GM12878 (cell line): ENCODE results near the gene NYAP1. TPM values are rescaled to one million over a fixed set of nuclear protein-coding genes. Genes with fewer than 3 reads are reported as not detected.

Experiments used
- ATAC-seq: fragments of 200-7000 bp; cut with Tn5 transposase; 3 replicates; pipeline ENCODE4 v1.9.1; 2020; ENCODE audit warnings: mild to moderate bottlenecking, moderate library complexity
- BruUV-seq: library from RNA; stranded (reverse); fragments of 400-500 nt; replicated peaks from 2 replicates; lab custom pipeline; 2021; lab: Mats Ljungman, UMichigan
- CTCF ChIA-PET: fragments of 300-600 bp; sonication (Branson Sonifier 250); formaldehyde crosslinking; extraction: SDS; loops from one replicate; lab custom pipeline; 2021; ENCODE audit warnings: inconsistent platforms; lab: Yijun Ruan, JAX
- POLR2A ChIA-PET: fragments of 350-600 bp; formaldehyde crosslinking; extraction: SDS; loops from one replicate; lab custom pipeline; 2021; ENCODE audit warnings: inconsistent platforms; lab: Charles Lee
- RAD21 ChIA-PET: fragments of 300-600 bp; sonication (Branson Sonifier 250); formaldehyde crosslinking; loops from one replicate; lab custom pipeline; 2023; ENCODE audit warnings: antibody characterized with exemption; ENCODE audit not compliant: unreplicated experiment; lab: Charles Lee
- SMC1A ChIA-PET: fragments of 300-600 bp; sonication (Branson Sonifier 250); formaldehyde crosslinking; loops from one replicate; lab custom pipeline; 2023; ENCODE audit not compliant: unreplicated experiment, uncharacterized antibody; lab: Charles Lee
- DNase-seq: peaks from one replicate; pipeline ENCODE4 v3.0.0-alpha.2; 2011; ENCODE audit warnings: low read depth, low spot score
- FAIRE-seq: peaks from 3 replicates; lab custom pipeline; 2011; peaks lifted over from hg19 to GRCh38; lab: Jason Lieb, UNC
- H2AFZ ChIP-seq: 2 replicates; pipeline ENCODE4 v1.6.0; 2011; ENCODE audit warnings: low read depth, low read length, control low read depth; ENCODE audit not compliant: control insufficient read depth
- H3K27ac ChIP-seq: 2 replicates; pipeline ENCODE4 v1.5.1; 2011; ENCODE audit warnings: control low read depth; ENCODE audit not compliant: control insufficient read depth, insufficient read depth
- H3K27me3 ChIP-seq, 2 experiments: replicated peaks in 1 of 2; 2 replicates each; pipeline versions ENCODE4 v1.6.0 to v1.6.1; 2011; ENCODE audit warnings: low read length in 1 of 2; ENCODE audit not compliant: control insufficient read depth in 2 of 2, insufficient read depth in 2 of 2
- H3K36me3 ChIP-seq, 2 experiments: 2 replicates each; pipeline ENCODE4 v1.5.1; 2011; ENCODE audit warnings: low read length in 1 of 2; ENCODE audit not compliant: control insufficient read depth in 2 of 2, insufficient read depth in 2 of 2
- H3K4me1 ChIP-seq: 2 replicates; pipeline ENCODE4 v1.6.1; 2011; ENCODE audit warnings: mild to moderate bottlenecking, low read length, moderate library complexity, mixed read lengths; ENCODE audit not compliant: control insufficient read depth, insufficient read depth
- H3K4me2 ChIP-seq: 2 replicates; pipeline ENCODE4 v1.6.0; 2011; ENCODE audit warnings: control low read depth; ENCODE audit not compliant: control insufficient read depth, insufficient read depth
- H3K4me3 ChIP-seq: fragments of 200-600 bp; sonication (generic); 2 replicates; pipeline ENCODE4 v1.5.1; 2016
- H3K79me2 ChIP-seq: 2 replicates; pipeline ENCODE4 v1.6.0; 2011; ENCODE audit warnings: low read length; ENCODE audit not compliant: control insufficient read depth, insufficient read depth
- H3K9ac ChIP-seq: 2 replicates; pipeline ENCODE4 v1.8.0; 2011; ENCODE audit warnings: low read length, control low read depth, mixed read lengths; ENCODE audit not compliant: control insufficient read depth, insufficient read depth
- H3K9me3 ChIP-seq: replicated peaks from 3 replicates; pipeline ENCODE4 v1.5.1; 2011; ENCODE audit warnings: mild to moderate bottlenecking, low read length; ENCODE audit not compliant: control insufficient read depth, insufficient read depth
- H4K20me1 ChIP-seq: 2 replicates; pipeline ENCODE4 v1.6.0; 2011; ENCODE audit not compliant: control insufficient read depth, insufficient read depth
- BHLHE40 ChIP-seq, 2 experiments: fragments of 450-650 bp in 1 of 2; IDR thresholded peaks; 2 replicates each; pipeline ENCODE4 v1.6.1; 2011 to 2017; ENCODE audit warnings: low read depth in 2 of 2, borderline replicate concordance in 1 of 2, improper control_type of control experiment in 1 of 2, low read length in 1 of 2, mild to moderate bottlenecking in 1 of 2
- CBFB ChIP-seq: IDR thresholded peaks from 2 replicates; pipeline ENCODE4 v1.6.1; 2016; ENCODE audit warnings: antibody characterized with exemption, low read depth
- CEBPZ ChIP-seq: fragments of 150-350 bp; IDR thresholded peaks from 2 replicates; pipeline ENCODE4 v1.6.1; 2016; ENCODE audit warnings: low read depth, low read length
- DPF2 ChIP-seq: fragments of 450-650 bp; IDR thresholded peaks from 2 replicates; pipeline ENCODE4 v1.6.1; 2017; ENCODE audit warnings: mild to moderate bottlenecking
- EGR1 ChIP-seq, 2 experiments: IDR thresholded peaks; 1 replicate in 1 of 2; 2 replicates in 1 of 2; pipeline ENCODE4 v1.6.1; 2011 to 2012; ENCODE audit warnings: low read depth in 2 of 2, low read length in 2 of 2, borderline replicate concordance in 1 of 2, mild to moderate bottlenecking in 1 of 2, moderate library complexity in 1 of 2
- EZH2 ChIP-seq: IDR thresholded peaks from 2 replicates; pipeline ENCODE4 v1.6.1; 2012; ENCODE audit warnings: low read depth, mild to moderate bottlenecking, control low read depth, inconsistent platforms, low read length, borderline replicate concordance; ENCODE audit not compliant: control insufficient read depth
- IRF5 ChIP-seq: fragments of 450-650 bp; IDR thresholded peaks from 2 replicates; pipeline ENCODE4 v1.6.1; 2017; ENCODE audit warnings: borderline replicate concordance
- NRF1 ChIP-seq: conservative IDR thresholded peaks from 2 replicates; pipeline ENCODE4 v1.6.1; 2011; ENCODE audit warnings: mild to moderate bottlenecking, low read depth, low read length, improper control_type of control experiment
- SPI1 ChIP-seq: IDR thresholded peaks from 2 replicates; pipeline ENCODE4 v1.6.1; 2011; ENCODE audit warnings: low read depth, mild to moderate bottlenecking, low read length, moderate library complexity, borderline replicate concordance; ENCODE audit not compliant: insufficient read depth
- SREBF2 ChIP-seq: IDR thresholded peaks from 2 replicates; pipeline ENCODE4 v1.6.1; 2012; ENCODE audit warnings: mild to moderate bottlenecking, low read length
- SUPT20H ChIP-seq: IDR thresholded peaks from 2 replicates; pipeline ENCODE4 v1.6.1; 2011; ENCODE audit warnings: low read depth, mild to moderate bottlenecking, low read length, moderate library complexity, borderline replicate concordance; ENCODE audit not compliant: control insufficient read depth
- SUZ12 ChIP-seq: fragments of 200-600 bp; sonication (generic); IDR thresholded peaks from one replicate; pipeline ENCODE4 v1.6.1; 2018; ENCODE audit warnings: antibody characterized with exemption, mild to moderate bottlenecking; ENCODE audit not compliant: unreplicated experiment
- TAF1 ChIP-seq: IDR thresholded peaks from 2 replicates; pipeline ENCODE4 v1.6.1; 2011; ENCODE audit warnings: mild to moderate bottlenecking, low read depth, low read length, borderline replicate concordance
- ZBTB33 ChIP-seq: fragments of 450-650 bp; IDR thresholded peaks from 2 replicates; pipeline ENCODE4 v1.6.1; 2017; ENCODE audit warnings: mild to moderate bottlenecking
- ZNF622 ChIP-seq: fragments of 450-650 bp; IDR thresholded peaks from 2 replicates; pipeline ENCODE4 v1.6.1; 2017; ENCODE audit warnings: mild to moderate bottlenecking, inconsistent platforms
- ZZZ3 ChIP-seq: IDR thresholded peaks from 2 replicates; pipeline ENCODE4 v1.6.1; 2011; ENCODE audit warnings: low read depth; ENCODE audit not compliant: control insufficient read depth, insufficient read length
- WGBS: methylation state at CpG from one replicate; pipeline ENCODE4 v1.1.6; 2016; ENCODE audit warnings: low lambda C conversion rate; ENCODE audit not compliant: insufficient replicate concordance, insufficient coverage; ENCODE audit errors: missing lambda C conversion rate; 5-methylcytosine and 5-hydroxymethylcytosine counted together
- in situ Hi-C: fragments of 300-500 bp; cut with MboI; formaldehyde crosslinking; loops from 9 replicates; pipeline ENCODE4 v1.14.3; 2018; ENCODE audit warnings: mixed read lengths
- intact Hi-C: fragments of 100-400 bp; cut with micrococcal nuclease; formaldehyde crosslinking; loops from one replicate; pipeline ENCODE4 v1.14.2; 2022; ENCODE audit not compliant: unreplicated experiment
- polyA plus RNA-seq, 11 experiments: library from polyadenylated mRNA; depleted of rRNA in 4 of 11; unstranded in 6 of 11; stranded (reverse) in 5 of 11; fragments of >200 nt; fragmentation: Nextera tagmentation in 4 of 11; fragmentation: Illumina TruSeq in 1 of 11; extraction: Ambion mirVana in 4 of 11; extraction: Trizol in 1 of 11; gene quantifications; 1 replicate in 1 of 11; 2 replicates in 10 of 11; pipeline versions ENCODE4 v1.2.1 to v1.2.3, GENCODE V29; 2011 to 2016; ENCODE audit warnings: inconsistent platforms in 2 of 11, missing spikeins in 2 of 11, low read depth in 1 of 11
- total RNA-seq, 4 experiments: library from RNA; depleted of rRNA in 3 of 4; stranded (reverse); fragments of >200 nt in 3 of 4; fragmentation: Illumina TruSeq in 1 of 4; extraction: Trizol in 1 of 4; gene quantifications; 2 replicates each; pipeline versions ENCODE4 v1.2.1 to v1.2.3, GENCODE V29; 2013 to 2021
- TF ChIP-seq, protein P1 (sequence below): fragments of 450-650 bp; IDR thresholded peaks from 2 replicates; pipeline ENCODE4 v1.6.1; 2014; ENCODE audit warnings: mild to moderate bottlenecking

The NYAP1 gene
- total and polyA plus RNA-seq, 10 of the 15 experiments (the other 5 are each of a cell fraction or from before 2014, with no cell fraction given), result 0.04 to 0.28 (median 0.11) TPM; not detected in 6

- CTCF ChIA-PET, result no interaction called here
- in situ Hi-C loops (no loop called here), intact Hi-C loops (no loop called here)
- Histone ChIP-seq H3K4me2 (no peak overlapping the region), H3K4me3 (no peak overlapping the region), H3K27me3 (no peaks in the 10 kb centered on the region), H3K4me1 (0 out of 2 replicates have a peak, but pooled peaks cover 4% of the 10 kb centered on the region), H3K27ac (no peak overlapping the region), H4K20me1 (no peaks in the 10 kb centered on the region), H3K79me2 (no peaks in the 10 kb centered on the region), H3K9me3 (no peaks in the 10 kb centered on the region), H2AFZ (no peak overlapping the region), H3K9ac (no peak overlapping the region), H3K36me3 (no peaks in the 10 kb centered on the region)
- RAD21 ChIA-PET, result no interaction called here
- no peak for TF ChIP-seq NRF1
- TF ChIP-seq EGR1 (IDR thresholded peaks at IDR 0.05; ENCODE audit: borderline replicate concordance in 1 of 2, low read depth in 2 of 2, low read length in 2 of 2), result no peak
- TF ChIP-seq SUPT20H, result no peak
- no peak for TF ChIP-seq SREBF2
- no peak for TF ChIP-seq CBFB
- no peak for TF ChIP-seq IRF5
- TF ChIP-seq, protein P1, sequence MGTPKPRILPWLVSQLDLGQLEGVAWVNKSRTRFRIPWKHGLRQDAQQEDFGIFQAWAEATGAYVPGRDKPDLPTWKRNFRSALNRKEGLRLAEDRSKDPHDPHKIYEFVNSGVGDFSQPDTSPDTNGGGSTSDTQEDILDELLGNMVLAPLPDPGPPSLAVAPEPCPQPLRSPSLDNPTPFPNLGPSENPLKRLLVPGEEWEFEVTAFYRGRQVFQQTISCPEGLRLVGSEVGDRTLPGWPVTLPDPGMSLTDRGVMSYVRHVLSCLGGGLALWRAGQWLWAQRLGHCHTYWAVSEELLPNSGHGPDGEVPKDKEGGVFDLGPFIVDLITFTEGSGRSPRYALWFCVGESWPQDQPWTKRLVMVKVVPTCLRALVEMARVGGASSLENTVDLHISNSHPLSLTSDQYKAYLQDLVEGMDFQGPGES, result no peak
- no peak for TF ChIP-seq SPI1
- TF ChIP-seq ZNF622, result no peak
- TF ChIP-seq CEBPZ, result no peak
- TF ChIP-seq ZZZ3, result no peak
- TF ChIP-seq SUZ12, result no peak
- TF ChIP-seq BHLHE40 (IDR thresholded peaks at IDR 0.05; ENCODE audit: borderline replicate concordance in 1 of 2, low read depth in 2 of 2, low read length in 1 of 2), result no peak
- TF ChIP-seq TAF1, result no peak
- no peak for TF ChIP-seq ZBTB33
- no peak for TF ChIP-seq EZH2
- TF ChIP-seq DPF2, result no peak
- SMC1A ChIA-PET, result no interaction called here
- POLR2A ChIA-PET, result no interaction called here
- FAIRE-seq, result no peak
- WGBS, result 91% methylated on average over 5 of the region's 5 CpGs
- no peak for DNase-seq
- no peak for ATAC-seq
- no TSS peak for BruUV-seq
These were observed 7.5 kb downstream of the NYAP1 start for GRCh38 chr7:100491192-100491578.
